PC-9 (cell line): ENCODE data around the gene PYROXD2. TPM values are rescaled to one million over a fixed set of nuclear protein-coding genes. Genes with fewer than 3 reads are reported as not detected.
A peak's percentile ranks its signal among the peaks of the same experiment; 100 is the strongest.

Experiments
- BruUV-seq: library from RNA; stranded (reverse); fragments of 400-500 nt; replicated peaks from 2 replicates; lab custom pipeline; 2021; lab: Mats Ljungman, UMichigan
- CTCF ChIA-PET: fragments of 300-600 bp; sonication (Branson Sonifier 250); formaldehyde crosslinking; loops from one replicate; lab custom pipeline; 2022; ENCODE audit warnings: antibody characterized with exemption; lab: Charles Lee
- POLR2A ChIA-PET: fragments of 300-600 bp; sonication (Branson Sonifier 250); formaldehyde crosslinking; loops from one replicate; lab custom pipeline; 2022; ENCODE audit warnings: antibody characterized with exemption; ENCODE audit not compliant: unreplicated experiment; lab: Charles Lee
- DNase-seq, 2 experiments: peaks; one replicate each; pipeline versions ENCODE4 v3.0.0 to v3.0.0-alpha.2; 2015 to 2022; ENCODE audit warnings: mixed read lengths in 1 of 2
- H2AFZ ChIP-seq: fragments of 200-600 bp; sonication (generic); 2 replicates; pipeline ENCODE4 v1.8.1; 2017; ENCODE audit warnings: antibody characterized with exemption
- H3F3A ChIP-seq: fragments of 200-600 bp; sonication (generic); 2 replicates; pipeline ENCODE4 v1.8.1; 2017; ENCODE audit warnings: antibody characterized with exemption, mild to moderate bottlenecking, low read depth; ENCODE audit not compliant: insufficient read depth
- H3K27ac ChIP-seq: fragments of 200-600 bp; sonication (generic); 2 replicates; pipeline ENCODE4 v1.6.1; 2016; ENCODE audit warnings: mixed run types
- H3K27me3 ChIP-seq: fragments of 200-600 bp; sonication (generic); 2 replicates; pipeline ENCODE4 v1.6.1; 2016; ENCODE audit warnings: low read depth, mixed run types; ENCODE audit not compliant: insufficient read depth
- H3K36me3 ChIP-seq: fragments of 200-600 bp; sonication (generic); 2 replicates; pipeline ENCODE4 v1.6.1; 2016; ENCODE audit warnings: low read depth, mixed run types
- H3K4me1 ChIP-seq: fragments of 200-600 bp; sonication (generic); replicated peaks from 2 replicates; pipeline ENCODE4 v1.6.1; 2016; ENCODE audit warnings: mixed run types; ENCODE audit not compliant: insufficient read depth
- H3K4me2 ChIP-seq: fragments of 200-600 bp; sonication (generic); 2 replicates; pipeline ENCODE4 v1.6.1; 2017; ENCODE audit warnings: mixed run types
- H3K4me3 ChIP-seq: fragments of 200-600 bp; sonication (generic); 2 replicates; pipeline ENCODE4 v1.6.1; 2016; ENCODE audit warnings: mixed run types
- H3K79me2 ChIP-seq: fragments of 200-600 bp; sonication (generic); 2 replicates; pipeline ENCODE4 v1.6.1; 2017; ENCODE audit warnings: low read depth, mixed run types
- H3K9me2 ChIP-seq: fragments of 200-600 bp; sonication (generic); 2 replicates; pipeline ENCODE4 v1.8.1; 2017; ENCODE audit warnings: mild to moderate bottlenecking; ENCODE audit not compliant: insufficient read depth
- H3K9me3 ChIP-seq: fragments of 200-600 bp; sonication (generic); 2 replicates; pipeline ENCODE4 v1.8.1; 2016; ENCODE audit warnings: low read depth; ENCODE audit not compliant: insufficient read depth
- H4K20me1 ChIP-seq: fragments of 200-600 bp; sonication (generic); 2 replicates; pipeline ENCODE4 v1.8.1; 2017; ENCODE audit not compliant: insufficient read depth
- CTCF ChIP-seq: fragments of 200-600 bp; sonication (generic); conservative IDR thresholded peaks from 2 replicates; pipeline ENCODE4 v1.6.1; 2017; ENCODE audit warnings: mixed run types, antibody characterized with exemption, mild to moderate bottlenecking, moderate library complexity
- EZH2 ChIP-seq: fragments of 200-600 bp; sonication (generic); IDR thresholded peaks from 2 replicates; pipeline ENCODE4 v1.8.0; 2017; ENCODE audit warnings: antibody characterized with exemption, low read depth
- intact Hi-C: fragments of 100-400 bp; cut with micrococcal nuclease; formaldehyde crosslinking; loops from one replicate; pipeline ENCODE4 v1.10.0; 2022; ENCODE audit not compliant: unreplicated experiment
- total RNA-seq: library from RNA; stranded (reverse); gene quantifications from 2 replicates; pipeline ENCODE4 v1.2.3, GENCODE V29; 2021

PYROXD2 gene
- total RNA-seq, 1 experiment from 2014 or later: 28.0 TPM

DNA sequence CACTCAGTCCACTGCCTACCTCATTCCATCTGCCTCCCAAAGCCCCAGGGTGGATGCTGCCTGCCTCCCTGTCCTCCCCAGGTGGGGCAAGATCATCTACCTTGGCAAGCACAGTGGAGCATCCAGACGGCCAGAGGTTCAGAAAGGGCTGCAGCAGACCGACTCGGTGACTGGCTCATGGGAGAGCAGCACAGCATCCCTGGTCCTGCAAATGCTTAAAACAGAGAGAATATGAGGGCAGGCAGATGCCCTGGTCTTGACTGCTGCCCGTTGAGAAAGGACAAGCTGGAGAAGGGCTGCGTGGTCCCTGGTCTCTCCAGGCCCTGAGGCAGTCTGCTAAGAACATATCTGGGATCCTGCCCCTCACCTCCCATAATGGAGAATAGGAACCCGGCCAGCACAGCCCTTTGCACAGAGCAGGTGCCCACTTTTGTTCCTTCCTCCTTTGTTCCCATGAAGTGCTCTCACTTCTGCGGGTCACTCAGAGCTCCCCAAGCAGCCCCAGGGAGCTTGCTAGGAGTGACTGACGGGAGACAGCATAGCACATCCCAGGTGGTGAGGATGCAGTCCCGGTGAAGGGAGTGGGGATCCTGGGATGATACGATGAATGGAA, 30.3 kb upstream of the PYROXD2 start:
- DNase-seq: no peak

GRCh38 chr10:98444314-98445006, 29.5 kb upstream of the PYROXD2 start:
- no peak overlapping the region for H3K4me3 ChIP-seq
- POLR2A ChIA-PET: no interaction called here

More for the DNA sequence above, 30.3 kb upstream of the PYROXD2 start:
- peak overlapping the region; percentile 95; the same call in 1 of the 2 replicates for H3K4me2 ChIP-seq
- intact Hi-C loops: loop anchor here (5.0 kb wide), 1 partner anchor 133 kb away; no protein-coding TSS in a partner anchor
- H3K79me2 ChIP-seq: peaks cover 15% of the 10 kb centered on the region; the same call in 1 of the 2 replicates
- TF ChIP-seq EZH2 (no peak), CTCF (no peak)
- no peak overlapping the region for H2AFZ ChIP-seq
- H3K9me3 ChIP-seq: no peaks in the 10 kb centered on the region
- H3K4me3 ChIP-seq: peak overlapping the region; percentile 82; the same call in 1 of the 2 replicates
- POLR2A ChIA-PET: no interaction called here
- no peaks in the 10 kb centered on the region for H3K27me3 ChIP-seq
- CTCF ChIA-PET: interaction anchor here (1.2 kb wide), 1 partner anchor 22 kb away, joined by 4 read pairs; no protein-coding TSS in a partner anchor
- H3K9me2 ChIP-seq: no peaks in the 10 kb centered on the region
- 0 out of 2 replicates have a peak, but pooled peaks cover 4% of the 10 kb centered on the region for H3K4me1 ChIP-seq
- BruUV-seq: no TSS peak
- no peaks in the 10 kb centered on the region for H3F3A ChIP-seq
- H3K27ac ChIP-seq: no peak overlapping the region
- H3K36me3 ChIP-seq: peaks cover 8% of the 10 kb centered on the region; the same call in 1 of the 2 replicates
- no peaks in the 10 kb centered on the region for H4K20me1 ChIP-seq

More at GRCh38 chr10:98444314-98445006, 29.5 kb upstream of the PYROXD2 start:
- Histone ChIP-seq H3K9me3 (no peaks in the 10 kb centered on the region), H3K36me3 (peaks cover 8% of the 10 kb centered on the region; the same call in 1 of the 2 replicates), H3K9me2 (no peaks in the 10 kb centered on the region), H3K4me1 (0 out of 2 replicates have a peak, but pooled peaks cover 4% of the 10 kb centered on the region), H3K27ac (no peak overlapping the region), H2AFZ (no peak overlapping the region), H3K4me2 (no peak overlapping the region), H3F3A (no peaks in the 10 kb centered on the region), H3K79me2 (peaks cover 15% of the 10 kb centered on the region; the same call in 1 of the 2 replicates), H4K20me1 (no peaks in the 10 kb centered on the region), H3K27me3 (no peaks in the 10 kb centered on the region)
- no TSS peak for BruUV-seq
- no peak for DNase-seq
- CTCF ChIA-PET: no interaction called here
- intact Hi-C loops: loop anchor here (5.0 kb wide), 1 partner anchor 132 kb away; no protein-coding TSS in a partner anchor
- TF ChIP-seq CTCF: no peak
- no peak for TF ChIP-seq EZH2
